ENCODE measurements around the gene ZNF217.
"Not testable (repeated sequence)": the region's sequence is repeated elsewhere in the genome, so short reads cannot be mapped to it uniquely, and the experiment has no call there.

Gene ZNF217

GRCh38 chr20:53598140-53599043 is 4.8 kb upstream of the ZNF217 start:
- no peak for DNase-seq (ENCODE audit: low spot score)

- peak; percentile 91 for DNase-seq (ENCODE audit: low spot score)
Measured at GRCh38 chr20:53597521-53598120, 4.0 kb upstream of the ZNF217 start.

- peak; percentile 54 for DNase-seq (ENCODE audit: low spot score)
Measured at GRCh38 chr20:53597030-53597482, 3.4 kb upstream of the ZNF217 start.

- peak; percentile 79 for DNase-seq (ENCODE audit: low spot score)
Measured at GRCh38 chr20:53596189-53597001, 2.8 kb upstream of the ZNF217 start.

GRCh38 chr20:53595742-53596141 is 2.1 kb upstream of the ZNF217 start:
- DNase-seq (ENCODE audit: low spot score) = not testable (repeated sequence)

- no peak for DNase-seq (ENCODE audit: low spot score)
Measured at GRCh38 chr20:53595018-53595378, 1.4 kb upstream of the ZNF217 start.

GRCh38 chr20:53594068-53595017 is 704 bp upstream of the ZNF217 start:
- DNase-seq (ENCODE audit: low spot score) = peak; percentile 95

GRCh38 chr20:53592992-53593465 is 610 bp downstream of the ZNF217 start:
- DNase-seq (ENCODE audit: low spot score) = no peak

- not testable (repeated sequence) for DNase-seq (ENCODE audit: low spot score)
Measured at GRCh38 chr20:53592454-53592991, 1.1 kb downstream of the ZNF217 start.

GRCh38 chr20:53591941-53592441 is 1.6 kb downstream of the ZNF217 start:
- DNase-seq (ENCODE audit: low spot score) = not testable (repeated sequence)

- not testable (repeated sequence) for DNase-seq (ENCODE audit: low spot score)
Measured at GRCh38 chr20:53591206-53591741, 2.4 kb downstream of the ZNF217 start.

GRCh38 chr20:53590608-53591007 is 3.0 kb downstream of the ZNF217 start:
- not testable (repeated sequence) for DNase-seq (ENCODE audit: low spot score)

- DNase-seq (ENCODE audit: low spot score) = not testable (repeated sequence)
Measured at GRCh38 chr20:53590122-53590521, 3.5 kb downstream of the ZNF217 start.

GRCh38 chr20:53589321-53590065 is 4.1 kb downstream of the ZNF217 start:
- not testable (repeated sequence) for DNase-seq (ENCODE audit: low spot score)

GRCh38 chr20:53587157-53587703 is 6.4 kb downstream of the ZNF217 start:
- DNase-seq (ENCODE audit: low spot score) = not testable (repeated sequence)

GRCh38 chr20:53586640-53587039 is 7.0 kb downstream of the ZNF217 start:
- no peak for DNase-seq (ENCODE audit: low spot score)

GRCh38 chr20:53585910-53586309 is 7.7 kb downstream of the ZNF217 start:
- DNase-seq (ENCODE audit: low spot score) = not testable (repeated sequence)

- DNase-seq (ENCODE audit: low spot score) = not testable (repeated sequence)
Measured at GRCh38 chr20:53585004-53585569, 8.6 kb downstream of the ZNF217 start.
